ENCODE results near the gene NRXN2.

- TF ChIP-seq POLR2AphosphoS5 (IDR thresholded peaks at IDR 0.05; ENCODE audit: low read depth, low read length) (no peak), TAF1 (IDR thresholded peaks at IDR 0.05; ENCODE audit: borderline replicate concordance, insufficient read depth, low read length) (no peak), SIN3A (IDR thresholded peaks at IDR 0.05; ENCODE audit: borderline replicate concordance, insufficient read depth, low read length) (no peak), FOXP2 (optimal IDR thresholded peaks at IDR 0.05; ENCODE audit: borderline replicate concordance, extremely low read depth, extremely low read length, insufficient read depth) (no peak)
- TF ChIP-seq, protein P1, sequence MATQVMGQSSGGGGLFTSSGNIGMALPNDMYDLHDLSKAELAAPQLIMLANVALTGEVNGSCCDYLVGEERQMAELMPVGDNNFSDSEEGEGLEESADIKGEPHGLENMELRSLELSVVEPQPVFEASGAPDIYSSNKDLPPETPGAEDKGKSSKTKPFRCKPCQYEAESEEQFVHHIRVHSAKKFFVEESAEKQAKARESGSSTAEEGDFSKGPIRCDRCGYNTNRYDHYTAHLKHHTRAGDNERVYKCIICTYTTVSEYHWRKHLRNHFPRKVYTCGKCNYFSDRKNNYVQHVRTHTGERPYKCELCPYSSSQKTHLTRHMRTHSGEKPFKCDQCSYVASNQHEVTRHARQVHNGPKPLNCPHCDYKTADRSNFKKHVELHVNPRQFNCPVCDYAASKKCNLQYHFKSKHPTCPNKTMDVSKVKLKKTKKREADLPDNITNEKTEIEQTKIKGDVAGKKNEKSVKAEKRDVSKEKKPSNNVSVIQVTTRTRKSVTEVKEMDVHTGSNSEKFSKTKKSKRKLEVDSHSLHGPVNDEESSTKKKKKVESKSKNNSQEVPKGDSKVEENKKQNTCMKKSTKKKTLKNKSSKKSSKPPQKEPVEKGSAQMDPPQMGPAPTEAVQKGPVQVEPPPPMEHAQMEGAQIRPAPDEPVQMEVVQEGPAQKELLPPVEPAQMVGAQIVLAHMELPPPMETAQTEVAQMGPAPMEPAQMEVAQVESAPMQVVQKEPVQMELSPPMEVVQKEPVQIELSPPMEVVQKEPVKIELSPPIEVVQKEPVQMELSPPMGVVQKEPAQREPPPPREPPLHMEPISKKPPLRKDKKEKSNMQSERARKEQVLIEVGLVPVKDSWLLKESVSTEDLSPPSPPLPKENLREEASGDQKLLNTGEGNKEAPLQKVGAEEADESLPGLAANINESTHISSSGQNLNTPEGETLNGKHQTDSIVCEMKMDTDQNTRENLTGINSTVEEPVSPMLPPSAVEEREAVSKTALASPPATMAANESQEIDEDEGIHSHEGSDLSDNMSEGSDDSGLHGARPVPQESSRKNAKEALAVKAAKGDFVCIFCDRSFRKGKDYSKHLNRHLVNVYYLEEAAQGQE (IDR thresholded peaks at IDR 0.05; ENCODE audit: insufficient read depth in 1 of 2, low read depth in 2 of 2, low read length in 2 of 2): no peak
Observed at GRCh38 chr11:64560941-64561340, 162.1 kb downstream of the NRXN2 start.
